Activated CD4-positive, CD25-positive, alpha-beta regulatory T cell (primary cell): ENCODE data around the gene DLG2.

Experiments used
- DNase-seq, 4 experiments: peaks; one replicate each; lab custom pipeline; 2025; lab: John Stamatoyannopoulos, UW

Gene DLG2

GRCh38 chr11:84471501-84471900, 1155.6 kb downstream of the DLG2 start:
- DNase-seq, result no peak

DNA sequence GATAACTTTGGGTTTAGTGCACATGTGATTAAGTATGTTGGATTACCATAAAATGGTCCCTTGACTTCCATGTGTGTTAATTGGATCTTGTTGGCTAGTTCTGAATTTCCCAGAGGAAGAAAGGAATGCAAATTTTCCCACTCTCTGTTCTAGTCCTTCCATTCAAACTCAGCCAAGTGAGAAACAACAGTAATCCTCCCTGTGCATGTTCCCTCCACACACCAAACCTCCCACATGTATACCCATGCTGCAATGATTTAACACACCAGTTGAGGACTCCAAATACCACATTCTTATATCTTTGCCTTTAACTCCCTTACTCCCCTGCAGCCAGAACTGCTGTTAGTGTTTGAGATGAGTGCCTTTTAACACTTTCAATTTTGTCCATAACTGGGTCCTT, 1158.9 kb downstream of the DLG2 start:
- no peak for DNase-seq

- no peak for DNase-seq
These were observed 1162.1 kb downstream of the DLG2 start for GRCh38 chr11:84465040-84465439.

GRCh38 chr11:84455691-84456090, 1171.5 kb downstream of the DLG2 start:
- no peak for DNase-seq

GRCh38 chr11:84452211-84452610, 1174.9 kb downstream of the DLG2 start:
- no peak for DNase-seq

DNA sequence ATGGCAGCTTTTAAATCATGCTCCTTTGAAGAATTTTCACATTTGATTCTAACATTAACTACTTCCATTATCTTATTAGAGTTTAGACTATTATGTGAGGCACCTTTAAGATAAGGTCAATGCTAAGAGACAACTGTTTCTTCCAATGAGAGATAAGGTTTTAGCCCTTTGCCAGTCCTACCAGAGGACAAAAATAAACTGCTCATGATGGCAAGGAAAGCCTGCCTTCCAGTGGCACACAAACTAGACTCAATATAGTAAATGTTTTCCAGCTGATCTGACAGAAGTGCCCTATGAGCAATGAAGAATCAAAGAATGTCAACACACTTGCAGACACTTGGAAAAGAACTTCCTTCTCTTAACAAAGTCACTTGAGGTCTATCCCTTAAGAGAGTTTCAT, 1188.6 kb downstream of the DLG2 start:
- DNase-seq, result no peak

DNA sequence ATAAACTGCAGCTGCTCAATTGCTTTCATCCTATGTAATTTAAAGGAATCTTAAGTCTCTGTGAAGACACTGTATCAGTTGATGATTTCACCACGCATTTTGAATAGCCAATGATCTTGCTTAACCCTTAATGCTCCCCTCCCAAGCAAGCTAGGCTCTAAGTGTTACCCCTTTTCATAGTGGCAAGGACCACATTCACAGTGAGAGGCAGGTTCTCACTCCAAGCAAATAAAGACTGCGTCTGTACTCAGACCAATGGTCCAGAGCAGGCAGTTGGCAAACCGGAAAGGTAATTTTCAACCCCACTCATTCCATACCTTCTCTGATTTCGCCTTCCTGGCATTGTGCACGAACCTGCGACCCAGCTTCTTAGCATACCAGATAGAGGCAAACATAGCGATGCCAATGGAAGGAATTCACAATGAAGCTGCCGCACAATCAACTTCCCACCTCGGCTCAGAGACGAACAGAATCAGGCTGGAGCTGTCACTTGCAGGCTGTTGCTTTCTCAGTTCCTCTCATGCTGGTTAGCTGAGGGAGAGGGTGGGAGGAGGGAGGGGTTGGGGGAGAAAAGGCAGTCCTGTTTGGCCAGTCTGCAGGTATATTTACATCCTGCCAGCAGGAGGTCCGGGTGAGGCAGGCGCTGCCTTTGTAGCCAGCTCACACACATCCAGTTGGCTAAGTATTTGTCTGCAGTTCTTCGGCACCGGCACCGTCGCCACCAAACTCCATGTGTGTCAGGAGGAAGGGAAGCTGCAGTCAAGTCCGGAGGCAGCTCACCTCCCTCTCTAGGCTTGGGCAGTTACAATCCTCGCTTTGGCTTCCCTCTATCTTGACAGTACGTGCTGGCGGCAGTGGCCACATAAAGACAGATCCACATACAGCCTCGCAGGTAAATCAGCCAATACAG, 1189.8 kb downstream of the DLG2 start:
- DNase-seq, result no peak

GRCh38 chr11:84430661-84431060, 1196.5 kb downstream of the DLG2 start:
- no peak for DNase-seq

GRCh38 chr11:84425673-84426072, 1201.5 kb downstream of the DLG2 start:
- DNase-seq, result no peak

DNA sequence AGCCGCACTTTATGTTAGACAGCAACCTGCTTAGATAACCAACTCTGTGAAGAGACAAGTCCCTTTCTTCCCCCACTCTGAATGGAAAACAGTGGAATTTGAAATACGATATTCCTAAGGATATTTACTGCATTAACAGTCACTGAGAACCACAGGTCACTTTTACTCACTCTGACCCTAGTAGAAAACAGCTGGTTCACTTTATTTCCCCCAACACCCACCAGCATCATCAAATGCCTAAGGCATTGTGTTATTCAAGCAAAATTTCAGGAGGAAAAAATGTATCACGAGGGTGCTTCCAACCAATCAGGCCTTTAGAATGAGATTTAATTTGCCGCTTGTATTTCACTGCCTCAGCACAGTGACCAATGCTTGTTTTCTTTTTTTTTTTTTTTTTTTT, 1206.9 kb downstream of the DLG2 start:
- DNase-seq, result no peak

- no peak for DNase-seq
These were observed 1207.5 kb downstream of the DLG2 start for GRCh38 chr11:84419616-84420015.

GRCh38 chr11:84414920-84415319, 1212.2 kb downstream of the DLG2 start:
- DNase-seq, result no peak

GRCh38 chr11:84413549-84413948, 1213.6 kb downstream of the DLG2 start:
- DNase-seq, result no peak

GRCh38 chr11:84412862-84413261, 1214.3 kb downstream of the DLG2 start:
- DNase-seq, result no peak

DNA sequence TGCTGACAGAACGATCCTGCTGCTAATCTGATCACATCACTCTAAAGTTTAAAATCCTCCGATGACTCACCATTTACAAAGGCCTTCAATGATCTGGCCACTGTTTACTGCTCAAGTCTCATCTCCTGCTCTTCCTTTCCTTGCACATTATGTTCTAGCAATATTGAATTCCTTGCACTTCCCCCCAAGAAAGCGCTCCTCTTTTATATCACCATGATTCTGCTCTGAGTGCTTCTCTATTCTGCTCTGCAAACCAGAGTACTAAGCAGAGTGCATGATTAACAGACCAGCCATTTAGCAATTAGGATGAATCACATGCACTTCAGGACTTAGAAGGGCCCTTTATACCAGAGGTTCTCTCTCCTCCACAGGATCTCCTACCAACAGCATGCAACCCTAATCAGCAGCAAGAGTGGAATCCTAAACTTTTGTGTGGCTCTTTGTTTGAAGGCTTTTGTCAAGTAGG, 1218.2 kb downstream of the DLG2 start:
- DNase-seq, result no peak

DNA sequence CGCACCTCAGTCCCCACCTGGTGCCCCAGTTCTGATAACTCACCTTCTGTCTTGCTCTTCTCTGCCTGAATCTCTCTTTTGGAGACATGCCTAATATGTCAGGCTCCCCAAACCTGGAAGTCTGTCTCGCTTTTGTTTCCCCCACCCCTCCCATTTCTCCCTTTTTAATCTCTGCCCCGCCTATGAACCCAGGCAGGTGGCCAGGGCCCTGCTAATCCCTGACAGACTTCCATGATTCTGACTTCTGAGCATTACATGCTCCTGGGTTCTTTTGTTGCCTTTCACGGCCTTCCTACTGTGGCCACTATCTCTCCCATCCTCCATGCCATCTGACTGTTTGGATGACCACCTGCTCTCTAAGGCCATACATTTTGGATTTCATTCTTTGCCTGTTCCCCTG, 1220.1 kb downstream of the DLG2 start:
- no peak for DNase-seq

- no peak for DNase-seq
These were observed 1229.0 kb downstream of the DLG2 start for GRCh38 chr11:84398017-84398626.

- no peak for DNase-seq
These were observed 1230.6 kb downstream of the DLG2 start for GRCh38 chr11:84396521-84396920.

GRCh38 chr11:84390441-84391078, 1236.6 kb downstream of the DLG2 start:
- no peak for DNase-seq

GRCh38 chr11:84389696-84390095, 1237.4 kb downstream of the DLG2 start:
- no peak for DNase-seq

DNA sequence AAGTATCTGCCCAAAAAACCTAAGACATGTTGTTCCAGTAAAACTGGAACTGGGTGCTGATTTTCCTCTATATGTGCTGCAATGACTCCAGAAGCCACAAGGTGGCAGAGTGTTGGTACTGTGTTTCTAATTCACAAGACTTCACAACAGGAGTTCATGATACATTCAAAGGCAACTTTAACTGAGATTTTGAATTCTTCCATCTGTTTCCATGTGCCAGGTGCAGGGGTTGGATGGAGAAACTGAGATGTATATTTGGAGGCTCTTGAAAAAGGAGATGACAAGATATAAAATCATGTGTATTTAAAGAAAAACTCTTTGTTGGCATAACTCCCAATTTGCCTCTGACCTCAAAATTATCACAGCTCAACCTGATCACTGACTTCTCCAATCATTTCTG, 1242.4 kb downstream of the DLG2 start:
- no peak for DNase-seq

- DNase-seq, result no peak
These were observed 1243.6 kb downstream of the DLG2 start for GRCh38 chr11:84383576-84383975.

- no peak for DNase-seq
These were observed 1245.5 kb downstream of the DLG2 start for GRCh38 chr11:84381666-84382065.
